AG04450 (cell line): ENCODE results near the gene LATS1. TPM values are rescaled to one million over a fixed set of nuclear protein-coding genes. Genes with fewer than 3 reads are reported as not detected.

Experiments
- CTCF ChIA-PET: fragments of 300-600, 350-600 bp; formaldehyde crosslinking; extraction: SDS; loops from one replicate; lab custom pipeline; 2022; ENCODE audit warnings: antibody characterized with exemption, inconsistent platforms; lab: Charles Lee
- POLR2A ChIA-PET: fragments of 350-600 bp; formaldehyde crosslinking; extraction: SDS; loops from one replicate; lab custom pipeline; 2021; ENCODE audit warnings: antibody characterized with exemption, inconsistent platforms; lab: Yijun Ruan, JAX
- DNase-seq: peaks from one replicate; pipeline ENCODE4 v3.0.0-alpha.2; 2011; ENCODE audit warnings: low read depth, low spot score
- H3K27ac ChIP-seq: one replicate; pipeline ENCODE4 v1.5.1; 2012; ENCODE audit warnings: low read depth, low read length, control low read depth
- H3K27me3 ChIP-seq: one replicate; pipeline ENCODE4 v1.6.0; 2012; ENCODE audit warnings: low read length; ENCODE audit not compliant: control insufficient read depth, insufficient read depth
- H3K4me3 ChIP-seq: 2 replicates; pipeline ENCODE4 v1.5.1; 2011; ENCODE audit warnings: mild to moderate bottlenecking, low read depth, low read length, control low read depth
- H3K9me3 ChIP-seq: 2 replicates; pipeline ENCODE4 v1.5.1; 2012; ENCODE audit warnings: low read length; ENCODE audit not compliant: control insufficient read depth, insufficient read depth
- CTCF ChIP-seq: IDR thresholded peaks from 2 replicates; pipeline ENCODE4 v1.5.1; 2011; ENCODE audit warnings: low read depth, low read length, control low read depth, inconsistent platforms
- polyA plus RNA-seq: library from polyadenylated mRNA; depleted of rRNA; stranded (reverse); fragments of >200 nt; gene quantifications from 2 replicates; pipeline ENCODE4 v1.2.3, GENCODE V29; 2011

Gene LATS1
- polyA plus RNA-seq, 1 experiment: 17.6 TPM

- ChIA-PET POLR2A (no interaction called here), CTCF (interaction anchor here (0.6 kb wide), 1 partner anchor 90 kb away, joined by 3 read pairs; no protein-coding TSS in a partner anchor)
- Histone ChIP-seq H3K4me3 (no peak overlapping the region), H3K27ac (no peak overlapping the region), H3K9me3 (no peaks in the 10 kb centered on the region), H3K27me3 (no peaks in the 10 kb centered on the region)
- DNase-seq: no peak
- no peak for TF ChIP-seq CTCF
These were observed 7.9 kb upstream of the LATS1 start for GRCh38 chr6:149725785-149726184.

GRCh38 chr6:149723771-149724417, 6.0 kb upstream of the LATS1 start:
- CTCF ChIA-PET: interaction anchor here (0.6 to 2.3 kb wide), 15 partner anchors 10 to 355 kb away, joined by 3 to 24 read pairs (median 4); partner anchors contain the start of genes KATNA1 and NUP43
- POLR2A ChIA-PET: no interaction called here

GRCh38 chr6:149723262-149723661, 5.4 kb upstream of the LATS1 start:
- Histone ChIP-seq H3K27ac (no peak overlapping the region), H3K9me3 (no peaks in the 10 kb centered on the region), H3K27me3 (no peaks in the 10 kb centered on the region), H3K4me3 (no peak overlapping the region)
- no peak for DNase-seq
- POLR2A ChIA-PET: no interaction called here
- TF ChIP-seq CTCF: no peak
- CTCF ChIA-PET: interaction anchor here (0.6 to 2.3 kb wide), 8 partner anchors 9 to 293 kb away, joined by 3 to 24 read pairs (median 5); no protein-coding TSS in a partner anchor

More at GRCh38 chr6:149723771-149724417, 6.0 kb upstream of the LATS1 start:
- Histone ChIP-seq H3K27me3 (no peaks in the 10 kb centered on the region), H3K27ac (no peak overlapping the region), H3K4me3 (no peak overlapping the region), H3K9me3 (no peaks in the 10 kb centered on the region)
- peak; percentile 86 for TF ChIP-seq CTCF
- peak; percentile 47 for DNase-seq

- POLR2A ChIA-PET: no interaction called here
- CTCF ChIA-PET: no interaction called here
These were observed 1.6 kb upstream of the LATS1 start for GRCh38 chr6:149719531-149719930.

More at GRCh38 chr6:149719531-149719930, 1.6 kb upstream of the LATS1 start:
- Histone ChIP-seq H3K27me3 (no peaks in the 10 kb centered on the region), H3K9me3 (no peaks in the 10 kb centered on the region), H3K27ac (no peak overlapping the region), H3K4me3 (no peak overlapping the region)
- TF ChIP-seq CTCF: no peak
- no peak for DNase-seq
